Measurements from ENCODE around the gene AGXT. TPM values are rescaled to one million over a fixed set of nuclear protein-coding genes. Genes with fewer than 3 reads are reported as not detected.

Gene AGXT
- total and polyA plus RNA-seq, 4 donors = 254 to 1,572 (median 1,428) TPM

DNA sequence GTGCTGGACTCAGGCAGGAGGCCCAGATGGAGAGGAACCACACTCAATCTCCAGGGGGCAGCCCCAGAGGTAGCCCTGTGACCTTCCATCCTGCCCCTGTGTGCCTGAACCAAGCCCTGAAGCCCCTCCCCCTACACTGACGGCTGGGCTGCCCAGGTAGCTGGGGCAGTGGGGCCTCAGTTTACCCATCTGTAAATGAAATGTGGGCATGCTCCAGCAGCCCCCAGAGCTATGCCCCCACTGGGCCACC, 53.3 kb downstream of the AGXT start (continued):
- TF ChIP-seq, protein P1, sequence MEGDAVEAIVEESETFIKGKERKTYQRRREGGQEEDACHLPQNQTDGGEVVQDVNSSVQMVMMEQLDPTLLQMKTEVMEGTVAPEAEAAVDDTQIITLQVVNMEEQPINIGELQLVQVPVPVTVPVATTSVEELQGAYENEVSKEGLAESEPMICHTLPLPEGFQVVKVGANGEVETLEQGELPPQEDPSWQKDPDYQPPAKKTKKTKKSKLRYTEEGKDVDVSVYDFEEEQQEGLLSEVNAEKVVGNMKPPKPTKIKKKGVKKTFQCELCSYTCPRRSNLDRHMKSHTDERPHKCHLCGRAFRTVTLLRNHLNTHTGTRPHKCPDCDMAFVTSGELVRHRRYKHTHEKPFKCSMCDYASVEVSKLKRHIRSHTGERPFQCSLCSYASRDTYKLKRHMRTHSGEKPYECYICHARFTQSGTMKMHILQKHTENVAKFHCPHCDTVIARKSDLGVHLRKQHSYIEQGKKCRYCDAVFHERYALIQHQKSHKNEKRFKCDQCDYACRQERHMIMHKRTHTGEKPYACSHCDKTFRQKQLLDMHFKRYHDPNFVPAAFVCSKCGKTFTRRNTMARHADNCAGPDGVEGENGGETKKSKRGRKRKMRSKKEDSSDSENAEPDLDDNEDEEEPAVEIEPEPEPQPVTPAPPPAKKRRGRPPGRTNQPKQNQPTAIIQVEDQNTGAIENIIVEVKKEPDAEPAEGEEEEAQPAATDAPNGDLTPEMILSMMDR (IDR thresholded peaks at IDR 0.05; ENCODE audit: low read depth, low read length, missing input control) = no peak
- TF ChIP-seq RAD21 (IDR thresholded peaks at IDR 0.05) (no peak), HNF4A (conservative IDR thresholded peaks at IDR 0.05) (no peak), YY1 (IDR thresholded peaks at IDR 0.05) (no peak), FOXA2 (IDR thresholded peaks at IDR 0.05) (no peak), GABPA (IDR thresholded peaks at IDR 0.05 in 1 of 2, conservative IDR thresholded peaks at IDR 0.05 in 1 of 2) (no peak), FOXA1 (IDR thresholded peaks at IDR 0.05) (no peak), JUND (IDR thresholded peaks at IDR 0.05) (no peak)

DNA sequence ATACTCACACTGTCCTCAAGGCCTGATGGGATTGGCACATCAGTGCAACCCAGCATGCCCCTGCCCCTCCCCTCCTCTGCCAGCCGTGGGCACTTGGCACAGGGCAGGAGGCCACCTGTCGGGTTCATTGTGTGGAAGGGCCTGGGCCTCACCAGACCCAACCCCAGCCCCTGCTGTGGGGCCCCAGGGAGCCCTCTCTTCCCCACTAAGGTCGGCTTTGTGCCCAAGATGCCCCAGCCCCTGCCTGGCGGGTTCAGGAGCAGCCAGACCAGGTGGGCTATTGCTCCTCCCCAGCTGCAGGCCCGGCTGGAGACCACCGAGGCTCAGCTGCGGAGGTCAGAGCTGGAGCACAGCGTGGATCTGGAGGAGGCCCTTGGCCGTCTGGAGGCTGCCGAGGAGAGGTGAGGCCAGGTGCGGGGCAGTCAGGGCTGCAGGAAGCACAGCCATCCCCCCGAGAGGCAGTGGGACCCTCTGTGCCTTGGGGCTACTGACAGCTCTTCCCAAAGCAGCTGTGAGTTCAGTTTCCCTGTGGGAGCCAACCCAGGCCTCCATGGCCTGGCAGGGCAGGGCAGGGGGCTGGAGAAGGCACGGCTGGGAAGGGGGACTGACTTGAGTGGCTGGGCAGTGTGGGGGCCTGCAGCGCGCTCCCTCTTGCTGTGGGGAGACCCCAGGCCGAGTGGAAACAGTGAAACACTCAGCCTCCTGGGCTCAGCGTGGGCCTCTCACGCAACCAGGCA, 53.8 kb downstream of the AGXT start:
- H3K27ac ChIP-seq (ENCODE audit: low read depth in 1 of 2, low read length in 2 of 2) = no peak overlapping the region
- DNase-seq (ENCODE audit: low spot score) = peak; percentile 27
- 93% methylated on average over 18 of the region's 18 CpGs for WGBS

DNA sequence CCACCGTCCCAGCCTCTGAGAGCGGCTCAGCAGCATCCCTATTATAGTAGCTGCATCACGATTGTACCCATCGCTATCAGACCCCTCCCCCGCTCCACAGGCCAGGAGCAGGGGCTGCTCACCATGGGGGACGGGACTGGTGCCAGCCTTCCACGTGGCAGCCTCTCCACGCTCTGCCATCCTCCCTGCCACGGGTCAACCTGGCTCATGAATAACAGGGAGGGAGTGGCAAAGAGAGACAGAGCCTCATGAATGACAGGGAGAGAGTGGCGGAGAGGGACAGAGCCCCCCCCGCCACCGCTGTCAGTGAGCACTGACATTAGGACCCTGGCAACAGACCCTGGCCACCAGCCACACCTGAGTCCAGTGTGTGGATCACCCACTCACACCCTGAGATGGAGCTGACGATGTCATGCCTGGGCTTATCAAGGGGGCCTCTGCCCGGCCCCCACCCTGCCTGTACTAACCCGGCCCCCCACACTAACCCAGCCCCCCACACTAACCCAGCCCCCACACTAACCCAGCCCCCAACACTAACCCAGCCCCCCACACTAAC, 54.4 kb downstream of the AGXT start:
- H3K27ac ChIP-seq (ENCODE audit: low read depth in 1 of 2, low read length in 2 of 2) = no peak overlapping the region
- WGBS = 77% methylated on average over 15 of the region's 15 CpGs
- no peaks in the 10 kb centered on the region for H3K27me3 ChIP-seq (ENCODE audit: control insufficient read depth in 4 of 4, insufficient read depth in 4 of 4, low read length in 3 of 4)
- peak; percentile 31 for DNase-seq (ENCODE audit: low spot score)
- H3K9ac ChIP-seq (ENCODE audit: low read depth in 1 of 2, low read length in 2 of 2) = no peak overlapping the region
- no peak overlapping the region for H3K4me3 ChIP-seq (ENCODE audit: low read depth in 1 of 3, low read length in 3 of 3)
- no peaks in the 10 kb centered on the region for H3K36me3 ChIP-seq (ENCODE audit: control insufficient read depth in 4 of 4, insufficient read depth in 3 of 4, low read depth in 1 of 4, low read length in 3 of 4)
- H3K9me3 ChIP-seq (ENCODE audit: control insufficient read depth in 4 of 4, low read length in 3 of 4) = no peaks in the 10 kb centered on the region
- H3K4me1 ChIP-seq (ENCODE audit: control insufficient read depth in 4 of 4, insufficient read depth in 4 of 4, low read length in 3 of 4) = peaks cover 0 to 1% (median 0%) of the 10 kb centered on the region in 4 donors
- no peak for TF ChIP-seq TAF1 (conservative IDR thresholded peaks at IDR 0.05)
- TF ChIP-seq, protein P2, sequence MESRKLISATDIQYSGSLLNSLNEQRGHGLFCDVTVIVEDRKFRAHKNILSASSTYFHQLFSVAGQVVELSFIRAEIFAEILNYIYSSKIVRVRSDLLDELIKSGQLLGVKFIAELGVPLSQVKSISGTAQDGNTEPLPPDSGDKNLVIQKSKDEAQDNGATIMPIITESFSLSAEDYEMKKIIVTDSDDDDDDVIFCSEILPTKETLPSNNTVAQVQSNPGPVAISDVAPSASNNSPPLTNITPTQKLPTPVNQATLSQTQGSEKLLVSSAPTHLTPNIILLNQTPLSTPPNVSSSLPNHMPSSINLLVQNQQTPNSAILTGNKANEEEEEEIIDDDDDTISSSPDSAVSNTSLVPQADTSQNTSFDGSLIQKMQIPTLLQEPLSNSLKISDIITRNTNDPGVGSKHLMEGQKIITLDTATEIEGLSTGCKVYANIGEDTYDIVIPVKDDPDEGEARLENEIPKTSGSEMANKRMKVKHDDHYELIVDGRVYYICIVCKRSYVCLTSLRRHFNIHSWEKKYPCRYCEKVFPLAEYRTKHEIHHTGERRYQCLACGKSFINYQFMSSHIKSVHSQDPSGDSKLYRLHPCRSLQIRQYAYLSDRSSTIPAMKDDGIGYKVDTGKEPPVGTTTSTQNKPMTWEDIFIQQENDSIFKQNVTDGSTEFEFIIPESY (IDR thresholded peaks at IDR 0.05) = no peak
- no peak for TF ChIP-seq FOXA2 (IDR thresholded peaks at IDR 0.05)
- TF ChIP-seq EGR1 (IDR thresholded peaks at IDR 0.05; ENCODE audit: low read depth in 2 of 2) = no peak
- TF ChIP-seq, protein P3, sequence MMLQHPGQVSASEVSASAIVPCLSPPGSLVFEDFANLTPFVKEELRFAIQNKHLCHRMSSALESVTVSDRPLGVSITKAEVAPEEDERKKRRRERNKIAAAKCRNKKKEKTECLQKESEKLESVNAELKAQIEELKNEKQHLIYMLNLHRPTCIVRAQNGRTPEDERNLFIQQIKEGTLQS (IDR thresholded peaks at IDR 0.05) = no peak
- TF ChIP-seq HNF4G (IDR thresholded peaks at IDR 0.05) = no peak
- no peak for TF ChIP-seq JUND (IDR thresholded peaks at IDR 0.05)
- no peak for TF ChIP-seq SP1 (IDR thresholded peaks at IDR 0.05)
- TF ChIP-seq HNF4A (conservative IDR thresholded peaks at IDR 0.05) = no peak
- no peak for TF ChIP-seq FOXA1 (IDR thresholded peaks at IDR 0.05)
- TF ChIP-seq, protein P1 (IDR thresholded peaks at IDR 0.05; ENCODE audit: low read depth, low read length, missing input control) = no peak
- no peak for TF ChIP-seq GABPA (IDR thresholded peaks at IDR 0.05 in 1 of 2, conservative IDR thresholded peaks at IDR 0.05 in 1 of 2)

More for the DNA sequence above, 53.8 kb downstream of the AGXT start:
- Histone ChIP-seq H3K9me3 (ENCODE audit: control insufficient read depth in 4 of 4, low read length in 3 of 4) (no peaks in the 10 kb centered on the region), H3K36me3 (ENCODE audit: control insufficient read depth in 4 of 4, insufficient read depth in 3 of 4, low read depth in 1 of 4, low read length in 3 of 4) (no peaks in the 10 kb centered on the region), H3K9ac (ENCODE audit: low read depth in 1 of 2, low read length in 2 of 2) (no peak overlapping the region), H3K4me1 (ENCODE audit: control insufficient read depth in 4 of 4, insufficient read depth in 4 of 4, low read length in 3 of 4) (peaks cover 0 to 1% (median 0%) of the 10 kb centered on the region in 4 donors), H3K4me3 (ENCODE audit: low read depth in 1 of 3, low read length in 3 of 3) (no peak overlapping the region), H3K27me3 (ENCODE audit: control insufficient read depth in 4 of 4, insufficient read depth in 4 of 4, low read length in 3 of 4) (no peaks in the 10 kb centered on the region)
- TF ChIP-seq, protein P4, sequence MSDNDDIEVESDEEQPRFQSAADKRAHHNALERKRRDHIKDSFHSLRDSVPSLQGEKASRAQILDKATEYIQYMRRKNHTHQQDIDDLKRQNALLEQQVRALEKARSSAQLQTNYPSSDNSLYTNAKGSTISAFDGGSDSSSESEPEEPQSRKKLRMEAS (IDR thresholded peaks at IDR 0.05) = no peak
- no peak for TF ChIP-seq HNF4A (conservative IDR thresholded peaks at IDR 0.05)
- TF ChIP-seq, protein P1 (IDR thresholded peaks at IDR 0.05; ENCODE audit: low read depth, low read length, missing input control) = no peak
